ENCODE data around the gene ART4. TPM values are rescaled to one million over a fixed set of nuclear protein-coding genes. Genes with fewer than 3 reads are reported as not detected.

ART4 gene
- total and polyA plus RNA-seq, 2 experiments from 2014 or later: 0.24 TPM; not detected in 1

GRCh38 chr12:14781563-14781962 is 61.8 kb downstream of the ART4 start:
- Histone ChIP-seq H3K27me3 (no peaks in the 10 kb centered on the region), H3K4me3 (no peak overlapping the region), H3K4me1 (ENCODE audit: low read depth) (no peaks in the 10 kb centered on the region), H3K9me3 (ENCODE audit: low read depth) (no peaks in the 10 kb centered on the region), H3K27ac (no peak overlapping the region), H3K36me3 (peaks cover 20% of the 10 kb centered on the region)
- no peak for TF ChIP-seq CTCF (IDR thresholded peaks at IDR 0.05; ENCODE audit: low read depth, low read length)
- DNase-seq (ENCODE audit: low read depth in 1 of 2, low spot score in 1 of 2): no peak

- no peak overlapping the region for H3K4me3 ChIP-seq
- no peak for DNase-seq (ENCODE audit: low read depth in 1 of 2, low spot score in 1 of 2)
- no peak overlapping the region for H3K27ac ChIP-seq
- H3K4me1 ChIP-seq (ENCODE audit: low read depth): no peaks in the 10 kb centered on the region
- H3K36me3 ChIP-seq: peaks cover 13% of the 10 kb centered on the region
- H3K27me3 ChIP-seq: no peaks in the 10 kb centered on the region
- H3K9me3 ChIP-seq (ENCODE audit: low read depth): no peaks in the 10 kb centered on the region
- TF ChIP-seq CTCF (IDR thresholded peaks at IDR 0.05; ENCODE audit: low read depth, low read length): no peak
Observed at GRCh38 chr12:14780859-14781258, 62.5 kb downstream of the ART4 start.

- H3K9me3 ChIP-seq (ENCODE audit: low read depth): no peaks in the 10 kb centered on the region
- H3K4me3 ChIP-seq: no peak overlapping the region
- H3K4me1 ChIP-seq (ENCODE audit: low read depth): no peaks in the 10 kb centered on the region
- no peak for DNase-seq (ENCODE audit: low read depth in 1 of 2, low spot score in 1 of 2)
- H3K27me3 ChIP-seq: peaks cover 5% of the 10 kb centered on the region
- peaks cover 7% of the 10 kb centered on the region for H3K36me3 ChIP-seq
- H3K27ac ChIP-seq: no peak overlapping the region
- TF ChIP-seq CTCF (IDR thresholded peaks at IDR 0.05; ENCODE audit: low read depth, low read length): no peak
Observed at GRCh38 chr12:14779834-14780233, 63.5 kb downstream of the ART4 start.

- TF ChIP-seq CTCF (IDR thresholded peaks at IDR 0.05; ENCODE audit: low read depth, low read length): no peak
- Histone ChIP-seq H3K27me3 (peaks cover 11% of the 10 kb centered on the region), H3K9me3 (ENCODE audit: low read depth) (no peaks in the 10 kb centered on the region), H3K27ac (no peak overlapping the region), H3K36me3 (no peaks in the 10 kb centered on the region), H3K4me1 (ENCODE audit: low read depth) (no peaks in the 10 kb centered on the region), H3K4me3 (no peak overlapping the region)
- peak in 1 of 2 donors; percentile 29 for DNase-seq (ENCODE audit: low read depth in 1 of 2, low spot score in 1 of 2)
Observed at GRCh38 chr12:14777271-14777670, 66.1 kb downstream of the ART4 start.

GRCh38 chr12:14776236-14776961 is 66.9 kb downstream of the ART4 start:
- H3K4me1 ChIP-seq (ENCODE audit: low read depth): no peaks in the 10 kb centered on the region
- no peaks in the 10 kb centered on the region for H3K36me3 ChIP-seq
- peak; percentile 44 for TF ChIP-seq CTCF (IDR thresholded peaks at IDR 0.05; ENCODE audit: low read depth, low read length)
- no peak overlapping the region for H3K27ac ChIP-seq
- peaks cover 11% of the 10 kb centered on the region for H3K27me3 ChIP-seq
- no peak overlapping the region for H3K4me3 ChIP-seq
- H3K9me3 ChIP-seq (ENCODE audit: low read depth): no peaks in the 10 kb centered on the region
- DNase-seq (ENCODE audit: low read depth in 1 of 2, low spot score in 1 of 2): peak in 1 of 2 donors; percentile 57
